Medulla oblongata (tissue), 1 donor: ENCODE data around the gene MYBBP1A.

Experiments used
- DNase-seq: peaks from one replicate; pipeline ENCODE4 v3.0.0-alpha.2; 2015; ENCODE audit errors: extremely low spot score

Gene MYBBP1A

GRCh38 chr17:4572131-4572530 is 16.9 kb upstream of the MYBBP1A start:
- no peak for DNase-seq

GRCh38 chr17:4569591-4569990 is 14.4 kb upstream of the MYBBP1A start:
- DNase-seq, result no peak

- peak; percentile 84 for DNase-seq
Observed at GRCh38 chr17:4566785-4567184, 11.6 kb upstream of the MYBBP1A start.

GRCh38 chr17:4565209-4566141 is 10.3 kb upstream of the MYBBP1A start:
- peak; percentile 90 for DNase-seq

GRCh38 chr17:4562015-4562969 is 7.1 kb upstream of the MYBBP1A start:
- DNase-seq, result no peak

GRCh38 chr17:4560837-4561256 is 5.7 kb upstream of the MYBBP1A start:
- no peak for DNase-seq

GRCh38 chr17:4560421-4560820 is 5.2 kb upstream of the MYBBP1A start, which contains the start of gene GGT6:
GGT6 (minus strand) TSS chr17:4560577; CDS start chr17:4560521, 56 bp downstream.
- DNase-seq, result no peak

- DNase-seq, result no peak
Observed at GRCh38 chr17:4559966-4560365, 4.8 kb upstream of the MYBBP1A start.

- DNase-seq, result no peak
Observed at GRCh38 chr17:4559139-4559791, 4.1 kb upstream of the MYBBP1A start.

GRCh38 chr17:4558347-4558971 is 3.3 kb upstream of the MYBBP1A start:
- no peak for DNase-seq

- no peak for DNase-seq
Observed at GRCh38 chr17:4557626-4558346, 2.6 kb upstream of the MYBBP1A start.

- no peak for DNase-seq
Observed at GRCh38 chr17:4556996-4557395, 1.8 kb upstream of the MYBBP1A start.

- DNase-seq, result no peak
Observed at GRCh38 chr17:4555873-4556759, 932 bp upstream of the MYBBP1A start.

GRCh38 chr17:4554441-4554996 is 665 bp downstream of the MYBBP1A start:
- DNase-seq, result no peak

GRCh38 chr17:4553669-4554068 is 1.5 kb downstream of the MYBBP1A start:
- DNase-seq, result no peak

GRCh38 chr17:4551796-4552525 is 3.2 kb downstream of the MYBBP1A start:
- DNase-seq, result no peak

- no peak for DNase-seq
Observed at GRCh38 chr17:4551141-4551540, 4.0 kb downstream of the MYBBP1A start.

GRCh38 chr17:4550534-4551039 is 4.6 kb downstream of the MYBBP1A start:
- DNase-seq, result no peak
